Measurements from ENCODE around the gene HS3ST4.

Gene HS3ST4

DNA sequence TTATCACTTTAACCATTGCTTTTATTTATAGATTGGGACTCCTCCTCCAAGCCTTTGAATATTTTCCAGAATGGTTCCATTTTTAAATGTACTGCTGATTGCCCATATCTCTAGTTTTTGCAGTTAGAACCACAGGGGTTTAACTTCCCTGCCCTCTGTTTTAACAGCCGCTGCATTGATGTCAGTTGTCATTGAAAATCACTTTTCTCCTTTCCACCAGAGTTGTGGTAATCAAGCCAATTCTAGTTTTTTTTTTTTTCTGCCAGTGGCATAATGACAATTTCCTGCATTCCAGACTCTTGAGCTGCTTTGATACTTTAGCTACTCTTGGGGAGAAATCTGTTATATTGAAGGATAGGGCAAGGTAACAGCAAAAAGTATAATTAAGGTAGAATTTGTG is 91.5 kb downstream of the HS3ST4 start:
- TF ChIP-seq, protein P1, sequence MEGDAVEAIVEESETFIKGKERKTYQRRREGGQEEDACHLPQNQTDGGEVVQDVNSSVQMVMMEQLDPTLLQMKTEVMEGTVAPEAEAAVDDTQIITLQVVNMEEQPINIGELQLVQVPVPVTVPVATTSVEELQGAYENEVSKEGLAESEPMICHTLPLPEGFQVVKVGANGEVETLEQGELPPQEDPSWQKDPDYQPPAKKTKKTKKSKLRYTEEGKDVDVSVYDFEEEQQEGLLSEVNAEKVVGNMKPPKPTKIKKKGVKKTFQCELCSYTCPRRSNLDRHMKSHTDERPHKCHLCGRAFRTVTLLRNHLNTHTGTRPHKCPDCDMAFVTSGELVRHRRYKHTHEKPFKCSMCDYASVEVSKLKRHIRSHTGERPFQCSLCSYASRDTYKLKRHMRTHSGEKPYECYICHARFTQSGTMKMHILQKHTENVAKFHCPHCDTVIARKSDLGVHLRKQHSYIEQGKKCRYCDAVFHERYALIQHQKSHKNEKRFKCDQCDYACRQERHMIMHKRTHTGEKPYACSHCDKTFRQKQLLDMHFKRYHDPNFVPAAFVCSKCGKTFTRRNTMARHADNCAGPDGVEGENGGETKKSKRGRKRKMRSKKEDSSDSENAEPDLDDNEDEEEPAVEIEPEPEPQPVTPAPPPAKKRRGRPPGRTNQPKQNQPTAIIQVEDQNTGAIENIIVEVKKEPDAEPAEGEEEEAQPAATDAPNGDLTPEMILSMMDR (IDR thresholded peaks at IDR 0.05; ENCODE audit: low read depth, low read length, missing control alignments), result no peak
- no peak for DNase-seq (ENCODE audit: low read depth)
- no peak overlapping the region for H3K4me3 ChIP-seq (ENCODE audit: low read depth, low read length)
- in situ Hi-C loops (cut with HindIII; ENCODE audit: low sequenced_read_pairs), result no loop called here

- H3K4me3 ChIP-seq (ENCODE audit: low read depth, low read length), result no peak overlapping the region
- TF ChIP-seq, protein P1 (IDR thresholded peaks at IDR 0.05; ENCODE audit: low read depth, low read length, missing control alignments), result no peak
- DNase-seq (ENCODE audit: low read depth), result no peak
- in situ Hi-C loops (cut with HindIII; ENCODE audit: low sequenced_read_pairs), result no loop called here
Observed at GRCh38 chr16:25785361-25785760, 93.6 kb downstream of the HS3ST4 start.

GRCh38 chr16:25786748-25787147 is 95.0 kb downstream of the HS3ST4 start:
- in situ Hi-C loops (cut with HindIII; ENCODE audit: low sequenced_read_pairs), result no loop called here
- TF ChIP-seq, protein P1 (IDR thresholded peaks at IDR 0.05; ENCODE audit: low read depth, low read length, missing control alignments), result no peak
- DNase-seq (ENCODE audit: low read depth), result no peak
- H3K4me3 ChIP-seq (ENCODE audit: low read depth, low read length), result no peak overlapping the region

DNA sequence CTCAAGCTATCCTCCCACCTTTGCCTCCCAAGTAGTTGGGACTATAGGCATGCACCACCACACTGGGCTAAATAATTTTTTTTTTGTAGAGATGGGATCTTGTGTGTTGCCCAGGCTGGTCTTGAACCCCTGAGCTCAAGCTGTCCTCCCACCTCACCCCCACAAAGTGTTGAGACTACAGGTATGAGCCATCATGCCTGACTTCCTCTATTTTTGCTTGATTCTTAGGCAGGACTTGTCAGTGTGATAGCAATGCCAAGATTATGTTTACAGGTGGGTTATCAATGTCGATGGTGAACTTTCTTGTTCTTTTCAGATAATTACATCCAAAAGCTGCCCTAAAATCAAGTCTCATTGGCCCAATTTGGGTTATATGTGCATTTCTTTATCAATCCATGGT is 96.9 kb downstream of the HS3ST4 start:
- in situ Hi-C loops (cut with HindIII; ENCODE audit: low sequenced_read_pairs), result no loop called here
- no peak for DNase-seq (ENCODE audit: low read depth)
- H3K4me3 ChIP-seq (ENCODE audit: low read depth, low read length), result no peak overlapping the region
- TF ChIP-seq, protein P1 (IDR thresholded peaks at IDR 0.05; ENCODE audit: low read depth, low read length, missing control alignments), result no peak

- no peak overlapping the region for H3K4me3 ChIP-seq (ENCODE audit: low read depth, low read length)
- in situ Hi-C loops (cut with HindIII; ENCODE audit: low sequenced_read_pairs), result no loop called here
- TF ChIP-seq, protein P1 (IDR thresholded peaks at IDR 0.05; ENCODE audit: low read depth, low read length, missing control alignments), result no peak
- DNase-seq (ENCODE audit: low read depth), result no peak
Observed at GRCh38 chr16:25796239-25796638, 104.5 kb downstream of the HS3ST4 start.

DNA sequence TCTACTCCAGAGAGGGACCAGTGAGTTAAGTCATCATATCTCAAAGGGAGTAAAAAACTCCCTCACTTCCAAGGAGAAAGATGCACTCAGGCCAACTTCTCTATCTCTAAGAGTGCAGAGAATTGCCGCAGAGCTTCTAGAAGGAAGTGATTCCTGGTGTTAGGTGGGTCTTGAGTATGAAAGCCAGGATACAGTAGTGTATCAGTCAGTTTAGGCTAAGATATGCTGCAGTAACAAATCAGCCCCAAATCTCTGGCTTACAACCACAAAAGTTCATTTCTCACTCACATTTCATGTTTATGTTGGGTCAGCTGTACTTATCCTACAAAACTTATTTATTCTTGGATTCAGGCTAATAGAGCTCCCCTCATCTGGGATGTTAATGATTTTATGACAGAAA is 106.3 kb downstream of the HS3ST4 start:
- in situ Hi-C loops (cut with HindIII; ENCODE audit: low sequenced_read_pairs), result no loop called here
- no peak overlapping the region for H3K4me3 ChIP-seq (ENCODE audit: low read depth, low read length)
- TF ChIP-seq, protein P1 (IDR thresholded peaks at IDR 0.05; ENCODE audit: low read depth, low read length, missing control alignments), result no peak
- DNase-seq (ENCODE audit: low read depth), result no peak

DNA sequence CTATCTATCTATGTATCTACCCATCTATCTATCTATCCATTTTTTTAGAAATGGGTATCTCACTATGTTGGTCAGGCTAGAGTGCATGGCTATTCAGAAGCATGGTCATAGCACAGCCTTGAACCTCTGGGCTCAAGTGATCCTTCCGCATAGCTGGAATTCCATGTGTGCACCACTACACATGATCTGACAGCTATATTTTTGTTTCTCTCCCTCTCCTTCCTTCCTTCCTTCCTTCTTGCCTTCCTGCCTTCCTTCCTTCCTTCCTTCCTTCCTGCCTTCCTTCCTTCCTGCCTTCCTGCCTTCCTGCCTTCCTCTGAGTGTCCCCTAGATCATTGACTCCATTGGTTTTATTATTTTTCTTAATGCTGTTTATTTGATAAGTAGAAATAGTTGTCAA is 108.1 kb downstream of the HS3ST4 start:
- TF ChIP-seq, protein P1 (IDR thresholded peaks at IDR 0.05; ENCODE audit: low read depth, low read length, missing control alignments), result no peak
- no peak for DNase-seq (ENCODE audit: low read depth)
- in situ Hi-C loops (cut with HindIII; ENCODE audit: low sequenced_read_pairs), result no loop called here
- H3K4me3 ChIP-seq (ENCODE audit: low read depth, low read length), result no peak overlapping the region
